ENCODE data around the gene SLC25A36. TPM values are rescaled to one million over a fixed set of nuclear protein-coding genes. Genes with fewer than 3 reads are reported as not detected.
A peak's percentile ranks its signal among the peaks of the same experiment; 100 is the strongest.

Gene SLC25A36
- total RNA-seq, 3 donors from 2014 or later (not counting 1 experiment from before 2014, with no cell fraction given), result 107 to 127 (median 126) TPM

DNA sequence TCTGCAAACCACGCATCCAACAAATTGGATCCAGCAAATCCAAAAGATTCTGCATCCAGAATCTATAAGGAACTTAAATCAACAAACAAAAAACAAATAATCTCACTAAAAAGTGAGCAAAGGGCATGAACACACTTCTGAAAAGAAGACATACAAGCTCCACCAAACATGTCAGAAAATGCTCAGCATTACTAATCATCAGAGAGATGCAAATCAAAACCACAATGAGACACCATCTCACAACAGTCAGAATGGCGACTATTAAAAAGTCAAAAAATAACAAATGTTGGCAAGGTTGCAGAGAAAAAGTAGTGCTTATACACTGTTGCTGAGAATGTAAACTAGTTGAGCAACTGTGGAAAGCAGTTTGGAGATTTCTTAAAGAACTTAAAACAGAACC is 21.6 kb upstream of the SLC25A36 start:
- 83% methylated on average over 1 of the region's 2 CpGs for WGBS (ENCODE audit: insufficient coverage)
- Histone ChIP-seq H3K27ac (ENCODE audit: low read length) (no peak overlapping the region), H3K9me3 (ENCODE audit: control insufficient read depth, insufficient read depth, low read length) (no peaks in the 10 kb centered on the region), H3K4me1 (ENCODE audit: control insufficient read depth, insufficient read depth, low read length) (no peaks in the 10 kb centered on the region), H3K36me3 (ENCODE audit: control insufficient read depth, insufficient read depth, low read length) (no peaks in the 10 kb centered on the region), H3K4me3 (ENCODE audit: low read length) (no peak overlapping the region), H3K27me3 (ENCODE audit: control insufficient read depth, insufficient read depth, low read length) (no peaks in the 10 kb centered on the region)
- TF ChIP-seq, protein P1, sequence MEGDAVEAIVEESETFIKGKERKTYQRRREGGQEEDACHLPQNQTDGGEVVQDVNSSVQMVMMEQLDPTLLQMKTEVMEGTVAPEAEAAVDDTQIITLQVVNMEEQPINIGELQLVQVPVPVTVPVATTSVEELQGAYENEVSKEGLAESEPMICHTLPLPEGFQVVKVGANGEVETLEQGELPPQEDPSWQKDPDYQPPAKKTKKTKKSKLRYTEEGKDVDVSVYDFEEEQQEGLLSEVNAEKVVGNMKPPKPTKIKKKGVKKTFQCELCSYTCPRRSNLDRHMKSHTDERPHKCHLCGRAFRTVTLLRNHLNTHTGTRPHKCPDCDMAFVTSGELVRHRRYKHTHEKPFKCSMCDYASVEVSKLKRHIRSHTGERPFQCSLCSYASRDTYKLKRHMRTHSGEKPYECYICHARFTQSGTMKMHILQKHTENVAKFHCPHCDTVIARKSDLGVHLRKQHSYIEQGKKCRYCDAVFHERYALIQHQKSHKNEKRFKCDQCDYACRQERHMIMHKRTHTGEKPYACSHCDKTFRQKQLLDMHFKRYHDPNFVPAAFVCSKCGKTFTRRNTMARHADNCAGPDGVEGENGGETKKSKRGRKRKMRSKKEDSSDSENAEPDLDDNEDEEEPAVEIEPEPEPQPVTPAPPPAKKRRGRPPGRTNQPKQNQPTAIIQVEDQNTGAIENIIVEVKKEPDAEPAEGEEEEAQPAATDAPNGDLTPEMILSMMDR (IDR thresholded peaks at IDR 0.05), result no peak
- no peaks in the 10 kb centered on the region for H3K9me3 Mint-ChIP-seq
- no peak overlapping the region for H3K4me3 Mint-ChIP-seq
- no peaks in the 10 kb centered on the region for H3K36me3 Mint-ChIP-seq
- DNase-seq (no peak), ATAC-seq (no peak)
- intact Hi-C loops (cut with micrococcal nuclease), result loop anchor here (5.0 to 10.0 kb wide), 2 partner anchors 52 to 275 kb away; no protein-coding TSS in a partner anchor
- no peaks in the 10 kb centered on the region for H3K4me1 Mint-ChIP-seq
- peaks cover 19 to 49% of the 10 kb centered on the region in 2 donors for H3K27me3 Mint-ChIP-seq (ENCODE audit: low read depth in 2 of 2)
- no peak overlapping the region for H3K27ac Mint-ChIP-seq

DNA sequence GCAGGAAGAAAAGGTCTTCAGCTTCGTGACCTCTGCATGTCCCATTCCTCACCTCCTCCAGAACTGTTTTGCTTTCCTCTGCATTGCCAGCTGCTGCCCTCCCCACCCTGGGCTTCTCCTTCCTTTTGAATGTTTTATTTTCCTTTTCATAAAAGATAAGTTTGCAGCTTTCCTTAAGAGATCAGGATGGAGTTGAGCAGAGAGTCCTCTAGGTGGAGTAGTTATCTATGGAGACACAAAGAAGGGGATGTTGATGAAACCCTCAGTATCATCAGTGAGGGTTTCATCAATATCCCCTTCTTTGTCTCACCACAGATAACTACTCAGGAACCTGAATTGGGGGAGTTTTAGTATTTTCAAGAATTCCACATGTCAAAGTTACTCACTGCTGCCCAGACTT is 19.0 kb upstream of the SLC25A36 start:
- no peaks in the 10 kb centered on the region for H3K9me3 Mint-ChIP-seq
- H3K4me3 ChIP-seq (ENCODE audit: low read length), result no peak overlapping the region
- no peak overlapping the region for H3K27ac Mint-ChIP-seq
- peaks cover 2% of the 10 kb centered on the region for H3K27me3 ChIP-seq (ENCODE audit: control insufficient read depth, insufficient read depth, low read length)
- H3K27me3 Mint-ChIP-seq (ENCODE audit: low read depth in 2 of 2), result peaks cover 14 to 62% of the 10 kb centered on the region in 2 donors
- no peaks in the 10 kb centered on the region for H3K4me1 Mint-ChIP-seq
- no peak overlapping the region for H3K4me3 Mint-ChIP-seq
- no peaks in the 10 kb centered on the region for H3K9me3 ChIP-seq (ENCODE audit: control insufficient read depth, insufficient read depth, low read length)
- no peaks in the 10 kb centered on the region for H3K36me3 Mint-ChIP-seq
- no peaks in the 10 kb centered on the region for H3K4me1 ChIP-seq (ENCODE audit: control insufficient read depth, insufficient read depth, low read length)
- peak in 2 of 3 donors; percentile 35 to 54 for ATAC-seq
- H3K27ac ChIP-seq (ENCODE audit: low read length), result no peak overlapping the region
- 35% methylated on average over 1 of the region's 1 CpG for WGBS (ENCODE audit: insufficient coverage)
- peak in 1 of 2 donors; percentile 45 for DNase-seq
- H3K36me3 ChIP-seq (ENCODE audit: control insufficient read depth, insufficient read depth, low read length), result no peaks in the 10 kb centered on the region
- intact Hi-C loops (cut with micrococcal nuclease), result loop anchor here (5.0 to 10.0 kb wide), 2 partner anchors 50 to 272 kb away; no protein-coding TSS in a partner anchor
- TF ChIP-seq, protein P1 (IDR thresholded peaks at IDR 0.05), result no peak

DNA sequence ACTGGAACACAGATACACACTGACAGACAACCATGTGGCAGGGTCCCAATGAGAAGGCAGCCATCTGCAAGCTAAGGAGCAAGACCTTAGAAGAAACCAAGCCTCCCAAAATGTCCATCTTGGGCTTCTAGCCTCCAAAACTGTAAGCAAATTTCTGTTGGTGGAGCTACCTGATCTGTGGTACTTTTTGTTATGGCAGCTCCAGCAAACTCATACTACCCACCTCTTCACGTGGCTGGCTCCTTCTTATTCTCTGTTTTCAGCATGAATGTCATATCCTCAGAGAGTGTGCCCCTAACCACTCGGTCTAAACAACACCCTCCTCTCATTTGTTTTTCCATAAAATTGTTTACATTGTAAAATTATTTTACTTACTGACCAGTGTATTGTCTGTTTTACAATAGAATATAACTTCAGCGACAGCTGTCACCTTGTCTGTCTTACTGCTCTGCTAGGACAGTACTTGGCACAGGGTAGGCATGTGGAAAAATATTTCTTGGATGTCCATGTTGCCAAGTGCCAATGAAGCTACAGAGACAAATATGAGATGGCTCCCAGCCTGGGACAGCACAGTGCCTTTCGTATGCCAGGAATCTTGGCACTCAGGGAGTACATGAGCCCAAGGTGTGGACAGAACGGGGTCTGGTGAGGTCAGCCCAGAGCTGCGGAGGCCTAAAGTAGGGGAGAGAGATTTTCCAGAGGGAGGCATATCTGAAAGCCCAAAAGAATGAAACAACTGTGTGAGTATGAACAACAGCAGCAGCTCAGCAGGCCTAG is 17.4 kb upstream of the SLC25A36 start:
- no peak overlapping the region for H3K4me3 ChIP-seq (ENCODE audit: low read length)
- TF ChIP-seq, protein P1 (IDR thresholded peaks at IDR 0.05), result no peak
- Mint-ChIP-seq H3K4me1 (no peaks in the 10 kb centered on the region), H3K4me3 (no peak overlapping the region), H3K27me3 (ENCODE audit: low read depth in 2 of 2) (peaks cover 19 to 66% of the 10 kb centered on the region in 2 donors), H3K27ac (no peak overlapping the region), H3K9me3 (no peaks in the 10 kb centered on the region), H3K36me3 (no peaks in the 10 kb centered on the region)
- 87% methylated on average over 5 of the region's 6 CpGs for WGBS (ENCODE audit: insufficient coverage)
- intact Hi-C loops (cut with micrococcal nuclease), result loop anchor here (5.0 to 10.0 kb wide), 2 partner anchors 48 to 271 kb away; no protein-coding TSS in a partner anchor
- no peak overlapping the region for H3K27ac ChIP-seq (ENCODE audit: low read length)
- H3K27me3 ChIP-seq (ENCODE audit: control insufficient read depth, insufficient read depth, low read length), result peaks cover 2% of the 10 kb centered on the region
- DNase-seq, result no peak
- ATAC-seq, result no peak
- no peaks in the 10 kb centered on the region for H3K36me3 ChIP-seq (ENCODE audit: control insufficient read depth, insufficient read depth, low read length)
- no peaks in the 10 kb centered on the region for H3K9me3 ChIP-seq (ENCODE audit: control insufficient read depth, insufficient read depth, low read length)
- no peaks in the 10 kb centered on the region for H3K4me1 ChIP-seq (ENCODE audit: control insufficient read depth, insufficient read depth, low read length)
